Cardiac fibroblast (primary cell): Measurements from ENCODE around the gene ZMYND8.
"Not testable (repeated sequence)": the region's sequence is repeated elsewhere in the genome, so short reads cannot be mapped to it uniquely, and the experiment has no call there.

Experiments used
- DNase-seq, 2 donors: peaks; one replicate each; pipeline versions ENCODE4 v3.0.0 to v3.0.0-alpha.2; 2010; ENCODE audit warnings: low read depth in 2 of 2
- H3K4me3 ChIP-seq, 2 donors: replicated peaks in 1 of 2; 1 replicate in 1 of 2; 2 replicates in 1 of 2; pipeline ENCODE4 v1.5.1; 2011; ENCODE audit warnings: low read depth in 2 of 2, low read length in 2 of 2, mild to moderate bottlenecking in 2 of 2, moderate library complexity in 1 of 2
- CTCF ChIP-seq: IDR thresholded peaks from one replicate; pipeline ENCODE4 v1.5.1; 2011; ENCODE audit warnings: low read depth, mild to moderate bottlenecking, low read length, inconsistent platforms

ZMYND8 gene

DNA sequence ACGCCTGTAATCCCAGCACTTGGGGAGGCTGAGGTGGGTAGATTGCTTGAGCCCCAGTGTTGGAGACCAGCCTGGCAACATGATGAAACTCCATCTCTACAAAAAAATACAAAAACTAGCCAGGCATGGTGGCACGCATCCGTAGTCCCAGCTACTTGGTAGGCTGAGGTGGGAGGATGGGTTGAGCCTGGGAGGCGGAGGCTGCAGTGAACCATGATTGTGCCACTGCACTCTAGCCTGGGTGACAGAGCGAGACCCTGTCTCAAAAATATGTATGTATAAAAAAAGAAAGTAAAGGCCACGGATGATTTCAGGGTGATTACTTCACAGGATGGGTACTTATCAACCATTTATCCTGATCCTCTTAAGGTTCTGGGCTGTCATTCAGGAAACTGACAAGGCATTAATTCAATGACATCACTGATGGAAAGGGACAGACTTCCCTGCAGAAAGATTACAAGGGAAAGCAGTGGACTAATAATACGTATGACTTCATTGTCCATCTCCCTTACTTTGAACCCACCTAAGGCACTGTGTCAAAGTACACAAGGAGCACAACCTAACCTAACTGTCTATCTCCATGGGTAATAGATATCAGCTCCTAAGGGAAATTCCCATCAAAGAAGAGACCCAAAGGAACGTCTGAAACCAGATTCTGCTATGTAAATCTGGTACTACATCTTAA, 61.2 kb downstream of the ZMYND8 start:
- no peak for DNase-seq
- TF ChIP-seq CTCF, result no peak
- no peak overlapping the region for H3K4me3 ChIP-seq

DNA sequence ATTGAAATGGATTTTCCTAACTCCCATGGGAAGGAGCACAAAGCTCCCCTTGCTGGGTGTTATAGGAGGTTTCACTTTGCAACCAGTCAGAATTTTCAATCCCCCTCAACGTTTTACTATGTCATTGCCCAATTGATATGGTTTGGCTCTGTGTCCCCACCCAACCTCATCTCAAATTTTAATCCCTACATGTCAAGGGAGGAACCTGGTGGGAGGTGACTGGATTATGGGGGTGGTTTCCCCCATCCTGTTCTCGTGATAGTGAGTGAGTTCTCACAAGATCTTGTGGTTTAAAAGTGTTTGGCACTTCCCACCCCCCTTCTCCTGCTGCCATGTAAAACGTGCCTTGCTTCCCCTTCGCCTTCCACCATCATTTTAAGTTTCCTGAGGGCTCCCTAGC, 62.9 kb downstream of the ZMYND8 start:
- TF ChIP-seq CTCF, result no peak
- H3K4me3 ChIP-seq, result no peak overlapping the region

DNA sequence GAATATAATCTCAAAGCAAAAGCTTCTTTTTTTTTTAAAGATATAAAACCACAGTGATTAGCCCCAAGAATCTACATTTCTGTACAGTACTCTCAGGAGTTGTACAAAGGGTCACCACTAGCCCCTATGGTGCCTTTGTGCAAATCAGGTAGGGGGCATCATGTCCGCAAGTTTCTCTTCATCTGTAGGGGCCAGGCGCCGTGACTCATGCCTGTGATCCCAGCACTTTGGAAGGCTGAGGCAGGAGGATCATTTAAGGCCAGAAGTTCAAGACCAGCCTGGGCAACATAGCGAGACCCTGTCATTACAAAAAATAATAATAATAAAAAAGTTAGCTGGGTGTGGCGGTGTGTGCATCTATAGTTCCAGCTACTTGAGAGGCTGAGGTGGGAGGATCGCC, 63.9 kb downstream of the ZMYND8 start:
- no peak for TF ChIP-seq CTCF
- H3K4me3 ChIP-seq, result no peak overlapping the region
- DNase-seq, result no peak

More for the DNA sequence above, 62.9 kb downstream of the ZMYND8 start:
- no peak for DNase-seq

GRCh38 chr20:47290666-47291430, 65.7 kb downstream of the ZMYND8 start:
- H3K4me3 ChIP-seq, result no peak overlapping the region
- no peak for DNase-seq
- no peak for TF ChIP-seq CTCF

- TF ChIP-seq CTCF, result no peak
- DNase-seq, result no peak
- H3K4me3 ChIP-seq, result no peak overlapping the region
Measured at GRCh38 chr20:47290008-47290407, 66.5 kb downstream of the ZMYND8 start.

- no peak for DNase-seq
- no peak for TF ChIP-seq CTCF
- no peak overlapping the region for H3K4me3 ChIP-seq
Measured at GRCh38 chr20:47289096-47289495, 67.4 kb downstream of the ZMYND8 start.

DNA sequence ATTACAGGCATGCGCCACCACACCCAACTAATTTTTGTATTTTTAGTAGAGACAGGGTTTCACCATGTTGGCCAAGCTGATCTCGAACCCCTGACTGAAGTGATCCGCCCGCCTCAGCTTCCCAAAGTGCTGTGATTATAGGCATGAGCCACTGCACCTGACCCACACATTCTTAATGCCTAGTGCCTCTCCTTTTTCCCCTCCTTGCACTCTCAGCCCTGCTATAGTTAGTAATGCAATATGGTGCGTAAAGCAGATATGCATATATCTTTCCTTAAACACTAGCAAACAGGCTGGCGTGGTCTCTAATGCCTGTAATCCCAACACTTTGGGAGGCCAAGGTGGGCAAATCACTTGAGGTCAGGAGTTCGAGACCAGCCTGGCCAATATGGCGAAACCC, 68.0 kb downstream of the ZMYND8 start:
- DNase-seq, result not testable (repeated sequence)

More for the DNA sequence above, 68.0 kb downstream of the ZMYND8 start:
- H3K4me3 ChIP-seq, result not testable (repeated sequence)
